ENCODE data around the gene EIF2AK3. TPM values are rescaled to one million over a fixed set of nuclear protein-coding genes. Genes with fewer than 3 reads are reported as not detected.

The EIF2AK3 gene
- total and polyA plus RNA-seq, 2 donors (not counting 1 experiment from before 2014, with no cell fraction given), result 40.2 to 57.9 TPM

- Mint-ChIP-seq H3K9me3 (ENCODE audit: insufficient read depth) (no peaks in the 10 kb centered on the region), H3K27me3 (peaks cover 4% of the 10 kb centered on the region), H3K27ac (no peak overlapping the region), H3K4me1 (no peaks in the 10 kb centered on the region), H3K4me3 (no peak overlapping the region)
- H4K20me1 ChIP-seq (ENCODE audit: control insufficient read depth, insufficient read depth, low read length, poor library complexity, severe bottlenecking), result no peaks in the 10 kb centered on the region
- no peak overlapping the region for H2AFZ ChIP-seq (ENCODE audit: insufficient read depth, low read depth, low read length, poor library complexity, severe bottlenecking)
- H3K4me2 ChIP-seq (replicated peaks; ENCODE audit: low read depth, low read length, poor library complexity, severe bottlenecking), result no peak overlapping the region
- no peak for DNase-seq
- H3K27me3 ChIP-seq (replicated peaks in 1 of 4; ENCODE audit: control extremely low read depth in 1 of 4, control insufficient read depth in 3 of 4, insufficient read depth in 4 of 4, low read length in 3 of 4), result peaks cover 0 to 6% (median 4%) of the 10 kb centered on the region in 4 experiments
- no peak for TF ChIP-seq EZH2 (IDR thresholded peaks at IDR 0.05; ENCODE audit: borderline replicate concordance, insufficient read depth, low read depth, low read length, poor library complexity, severe bottlenecking)
- TF ChIP-seq CTCF (IDR thresholded peaks at IDR 0.05), result no peak
- no peaks in the 10 kb centered on the region for H3K36me3 ChIP-seq (replicated peaks in 1 of 2; ENCODE audit: control extremely low read depth in 1 of 2, control insufficient read depth in 1 of 2, extremely low read depth in 1 of 2, insufficient read depth in 2 of 2, low read length in 1 of 2)
- ATAC-seq (ENCODE audit: low read depth), result no peak
- WGBS (ENCODE audit: insufficient coverage), result no CpG with 5 or more reads among the region's 3 CpGs
- H3K4me1 ChIP-seq (ENCODE audit: control insufficient read depth in 2 of 2, insufficient read depth in 2 of 2, low read length in 2 of 2), result no peaks in the 10 kb centered on the region
- POLR2A ChIA-PET, result no interaction called here
- H3K4me3 ChIP-seq (ENCODE audit: control extremely low read depth in 1 of 5, extremely low read depth in 1 of 5, insufficient read depth in 1 of 5, low read depth in 2 of 5, low read length in 4 of 5), result no peak overlapping the region
- peaks cover 3 to 13% (median 9%) of the 10 kb centered on the region in 3 donors for H3K9me3 ChIP-seq (ENCODE audit: control extremely low read depth in 1 of 3, control insufficient read depth in 2 of 3, insufficient read depth in 1 of 3, low read length in 2 of 3)
- CTCF ChIA-PET, result interaction anchor here (0.6 kb wide), 1 partner anchor 17 kb away, joined by 3 read pairs; no protein-coding TSS in a partner anchor
- H3K9ac ChIP-seq (ENCODE audit: low read length), result no peak overlapping the region
- no peaks in the 10 kb centered on the region for H3K79me2 ChIP-seq (ENCODE audit: control insufficient read depth, insufficient read depth, low read length)
- no peak overlapping the region for H3K27ac ChIP-seq (ENCODE audit: low read length in 2 of 2)
- intact Hi-C loops (cut with micrococcal nuclease), result no loop called here
Observed at GRCh38 chr2:88642278-88642677, 15.0 kb upstream of the EIF2AK3 start.

GRCh38 chr2:88641330-88641729, 14.1 kb upstream of the EIF2AK3 start:
- TF ChIP-seq EZH2 (IDR thresholded peaks at IDR 0.05; ENCODE audit: borderline replicate concordance, insufficient read depth, low read depth, low read length, poor library complexity, severe bottlenecking), result no peak
- no peak for TF ChIP-seq CTCF (IDR thresholded peaks at IDR 0.05)
- Histone ChIP-seq H4K20me1 (ENCODE audit: control insufficient read depth, insufficient read depth, low read length, poor library complexity, severe bottlenecking) (no peaks in the 10 kb centered on the region), H3K4me1 (ENCODE audit: control insufficient read depth in 2 of 2, insufficient read depth in 2 of 2, low read length in 2 of 2) (no peaks in the 10 kb centered on the region), H3K36me3 (replicated peaks in 1 of 2; ENCODE audit: control extremely low read depth in 1 of 2, control insufficient read depth in 1 of 2, extremely low read depth in 1 of 2, insufficient read depth in 2 of 2, low read length in 1 of 2) (no peaks in the 10 kb centered on the region), H3K4me3 (ENCODE audit: control extremely low read depth in 1 of 5, extremely low read depth in 1 of 5, insufficient read depth in 1 of 5, low read depth in 2 of 5, low read length in 4 of 5) (no peak overlapping the region), H3K4me2 (replicated peaks; ENCODE audit: low read depth, low read length, poor library complexity, severe bottlenecking) (no peak overlapping the region), H2AFZ (ENCODE audit: insufficient read depth, low read depth, low read length, poor library complexity, severe bottlenecking) (no peak overlapping the region), H3K9me3 (ENCODE audit: control extremely low read depth in 1 of 3, control insufficient read depth in 2 of 3, insufficient read depth in 1 of 3, low read length in 2 of 3) (peaks cover 3 to 13% (median 9%) of the 10 kb centered on the region in 3 donors), H3K79me2 (ENCODE audit: control insufficient read depth, insufficient read depth, low read length) (no peaks in the 10 kb centered on the region), H3K9ac (ENCODE audit: low read length) (no peak overlapping the region), H3K27ac (ENCODE audit: low read length in 2 of 2) (no peak overlapping the region), H3K27me3 (replicated peaks in 1 of 4; ENCODE audit: control extremely low read depth in 1 of 4, control insufficient read depth in 3 of 4, insufficient read depth in 4 of 4, low read length in 3 of 4) (peaks cover 0 to 6% (median 4%) of the 10 kb centered on the region in 4 experiments)
- Mint-ChIP-seq H3K27me3 (peaks cover 4% of the 10 kb centered on the region), H3K9me3 (ENCODE audit: insufficient read depth) (no peaks in the 10 kb centered on the region), H3K27ac (no peak overlapping the region), H3K4me3 (no peak overlapping the region), H3K4me1 (no peaks in the 10 kb centered on the region)
- DNase-seq, result no peak
- ChIA-PET CTCF (interaction anchor here (0.8 kb wide), 1 partner anchor 48 kb away, joined by 4 read pairs; no protein-coding TSS in a partner anchor), POLR2A (no interaction called here)
- ATAC-seq (ENCODE audit: low read depth), result no peak
- 99% methylated on average over 7 of the region's 7 CpGs for WGBS (ENCODE audit: insufficient coverage)
- intact Hi-C loops (cut with micrococcal nuclease), result no loop called here
